Adrenal gland (tissue), 5 donors: ENCODE data around the gene PRKG1.

Experiments
- CTCF ChIP-seq, 6 experiments: fragments of 450-650 bp in 4 of 6; fragments of 200-600 bp in 2 of 6; sonication (generic) in 1 of 6; IDR thresholded peaks; 1 replicate in 5 of 6; 2 replicates in 1 of 6; pipeline versions ENCODE4 v1.5.1 to v1.8.0; 2016 to 2021; ENCODE audit warnings: antibody characterized with exemption in 6 of 6, mild to moderate bottlenecking in 2 of 6, moderate library complexity in 1 of 6
- POLR2A ChIP-seq, 2 donors: fragments of 450-650 bp; IDR thresholded peaks; one replicate each; pipeline ENCODE4 v1.6.1; 2017; ENCODE audit warnings: antibody characterized with exemption in 2 of 2, mild to moderate bottlenecking in 2 of 2, moderate library complexity in 1 of 2
- donor health status: DM: no; HTN: no; CAD: no.

- TF ChIP-seq CTCF (IDR thresholded peaks at IDR 0.05) (no peak), POLR2A (IDR thresholded peaks at IDR 0.05) (no peak)
These were observed 70.0 kb downstream of the PRKG1 start for GRCh38 chr10:51144161-51144781.
